GM19455 (cell line): ENCODE data around the gene LAMP1.
"Not testable (repeated sequence)": the region's sequence is repeated elsewhere in the genome, so short reads cannot be mapped to it uniquely, and the experiment has no call there.

Experiments used
- ATAC-seq: cut with Tn5 transposase; IDR thresholded peaks from one replicate; pipeline ENCODE4 v1.9.1; 2021; ENCODE audit not compliant: unreplicated experiment

The LAMP1 gene

GRCh38 chr13:113296823-113297369 lies at the start of gene LAMP1:
Gene LAMP1, plus strand, starts transcription at chr13:113297239. Its CDS starts 196 bp downstream, at chr13:113297435.
- ATAC-seq, result peak; percentile 68

GRCh38 chr13:113252516-113253095 lies 44.4 kb upstream of the LAMP1 start:
- no peak for ATAC-seq

GRCh38 chr13:113257908-113258307 lies 39.1 kb upstream of the LAMP1 start:
- not testable (repeated sequence) for ATAC-seq

GRCh38 chr13:113258321-113259054 lies 38.6 kb upstream of the LAMP1 start:
- no peak for ATAC-seq

- no peak for ATAC-seq
Observed at GRCh38 chr13:113260996-113261395, 36.0 kb upstream of the LAMP1 start.

- not testable (repeated sequence) for ATAC-seq
Observed at GRCh38 chr13:113263016-113263415, 34.0 kb upstream of the LAMP1 start.

GRCh38 chr13:113267642-113268405 lies 29.2 kb upstream of the LAMP1 start:
- ATAC-seq, result no peak

GRCh38 chr13:113272031-113272430 lies 25.0 kb upstream of the LAMP1 start:
- ATAC-seq, result no peak

- ATAC-seq, result no peak
Observed at GRCh38 chr13:113272701-113273181, 24.3 kb upstream of the LAMP1 start.

- ATAC-seq, result no peak
Observed at GRCh38 chr13:113273321-113273720, 23.7 kb upstream of the LAMP1 start.

- ATAC-seq, result no peak
Observed at GRCh38 chr13:113273851-113274590, 23.0 kb upstream of the LAMP1 start.

GRCh38 chr13:113274721-113275120 lies 22.3 kb upstream of the LAMP1 start:
- no peak for ATAC-seq

- no peak for ATAC-seq
Observed at GRCh38 chr13:113275387-113275786, 21.7 kb upstream of the LAMP1 start.

GRCh38 chr13:113280126-113280525 lies 16.9 kb upstream of the LAMP1 start:
- no peak for ATAC-seq

- no peak for ATAC-seq
Observed at GRCh38 chr13:113283904-113284303, 13.1 kb upstream of the LAMP1 start.

- ATAC-seq, result no peak
Observed at GRCh38 chr13:113288880-113289279, 8.2 kb upstream of the LAMP1 start.

- no peak for ATAC-seq
Observed at GRCh38 chr13:113291129-113291528, 5.9 kb upstream of the LAMP1 start.

GRCh38 chr13:113292021-113292862 lies 4.8 kb upstream of the LAMP1 start:
- ATAC-seq, result no peak

GRCh38 chr13:113293686-113294085 lies 3.4 kb upstream of the LAMP1 start:
- ATAC-seq, result no peak

GRCh38 chr13:113295776-113296175 lies 1.3 kb upstream of the LAMP1 start:
- no peak for ATAC-seq
